Mesendoderm (in vitro differentiated cells): ENCODE measurements around the gene ZNF423.
A peak's percentile ranks its signal among the peaks of the same experiment; 100 is the strongest.

Source experiments
- DNase-seq: peaks from one replicate; pipeline ENCODE4 v3.0.0; 2013
- H2AK5ac ChIP-seq: 2 replicates; pipeline ENCODE4 v1.6.1; 2013; ENCODE audit warnings: low read length, inconsistent platforms
- H2BK120ac ChIP-seq: 2 replicates; pipeline ENCODE4 v1.6.1; 2013; ENCODE audit warnings: low read depth, mild to moderate bottlenecking, low read length, moderate library complexity, mixed read lengths
- H2BK15ac ChIP-seq: replicated peaks from 2 replicates; pipeline ENCODE4 v1.6.1; 2013; ENCODE audit warnings: low read depth, mild to moderate bottlenecking, moderate library complexity
- H2BK5ac ChIP-seq: 2 replicates; pipeline ENCODE4 v1.6.1; 2013; ENCODE audit warnings: low read length, inconsistent platforms
- H3K18ac ChIP-seq: 2 replicates; pipeline ENCODE4 v1.6.1; 2013; ENCODE audit warnings: mild to moderate bottlenecking, low read length, mixed read lengths
- H3K23ac ChIP-seq: one replicate; pipeline ENCODE4 v1.6.1; 2013; ENCODE audit warnings: low read length
- H3K27ac ChIP-seq: 2 replicates; pipeline ENCODE4 v1.5.1; 2013; ENCODE audit warnings: low read depth, mild to moderate bottlenecking, inconsistent platforms, low read length, moderate library complexity
- H3K27me3 ChIP-seq: 2 replicates; pipeline ENCODE4 v1.6.1; 2013; ENCODE audit warnings: low read length, control low read depth, mild to moderate bottlenecking, inconsistent platforms; ENCODE audit not compliant: insufficient read depth, poor library complexity
- H3K36me3 ChIP-seq: 2 replicates; pipeline ENCODE4 v1.6.1; 2013; ENCODE audit warnings: low read length, inconsistent platforms; ENCODE audit not compliant: control insufficient read depth, insufficient read depth
- H3K4ac ChIP-seq: one replicate; pipeline ENCODE4 v1.6.1; 2013; ENCODE audit warnings: low read depth, mild to moderate bottlenecking, low read length, moderate library complexity
- H3K4me1 ChIP-seq: 2 replicates; pipeline ENCODE4 v1.6.1; 2013; ENCODE audit warnings: low read depth, low read length, inconsistent platforms; ENCODE audit not compliant: control insufficient read depth
- H3K4me2 ChIP-seq: 2 replicates; pipeline ENCODE4 v1.6.1; 2013; ENCODE audit warnings: low read length
- H3K4me3 ChIP-seq: 2 replicates; pipeline ENCODE4 v1.5.1; 2013; ENCODE audit warnings: mild to moderate bottlenecking, low read length
- H3K56ac ChIP-seq: one replicate; pipeline ENCODE4 v1.6.1; 2013; ENCODE audit warnings: low read length
- H3K79me1 ChIP-seq: 2 replicates; pipeline ENCODE4 v1.6.1; 2013; ENCODE audit warnings: low read length, inconsistent platforms
- H3K79me2 ChIP-seq: 2 replicates; pipeline ENCODE4 v1.6.1; 2013; ENCODE audit warnings: mild to moderate bottlenecking, low read length; ENCODE audit not compliant: control insufficient read depth, insufficient read depth
- H3K9ac ChIP-seq: 2 replicates; pipeline ENCODE4 v1.6.1; 2013; ENCODE audit warnings: low read length, inconsistent platforms
- H4K5ac ChIP-seq: one replicate; pipeline ENCODE4 v1.6.1; 2013; ENCODE audit warnings: low read length
- H4K8ac ChIP-seq: one replicate; pipeline ENCODE4 v1.6.1; 2013; ENCODE audit warnings: low read depth, mild to moderate bottlenecking, control low read depth, low read length, moderate library complexity
- WGBS: extraction: QIAGEN DNeasy Blood & Tissue Kit; methylation state at CpG from one replicate; pipeline ENCODE4 v1.1.7; 2013; ENCODE audit warnings: low lambda C conversion rate, missing lambda C conversion rate; ENCODE audit not compliant: insufficient coverage; ENCODE audit errors: extremely low coverage; 5-methylcytosine and 5-hydroxymethylcytosine counted together

ZNF423 gene

GRCh38 chr16:49493836-49494235 is 362.1 kb downstream of the ZNF423 start:
- H3K23ac ChIP-seq: no peak overlapping the region
- no peak overlapping the region for H4K8ac ChIP-seq
- no peak overlapping the region for H3K18ac ChIP-seq
- H3K4me1 ChIP-seq: no peaks in the 10 kb centered on the region
- no peaks in the 10 kb centered on the region for H3K27me3 ChIP-seq
- H3K4me3 ChIP-seq: no peak overlapping the region
- no peak overlapping the region for H2AK5ac ChIP-seq
- no peak overlapping the region for H3K4me2 ChIP-seq
- no peak overlapping the region for H3K4ac ChIP-seq
- H2BK120ac ChIP-seq: no peak overlapping the region
- no peak overlapping the region for H2BK15ac ChIP-seq
- no peak overlapping the region for H2BK5ac ChIP-seq
- H3K79me2 ChIP-seq: no peaks in the 10 kb centered on the region
- no CpG with 5 or more reads among the region's 2 CpGs for WGBS
- H3K36me3 ChIP-seq: no peaks in the 10 kb centered on the region
- H3K56ac ChIP-seq: no peak overlapping the region
- H3K9ac ChIP-seq: no peak overlapping the region
- no peaks in the 10 kb centered on the region for H3K79me1 ChIP-seq
- H4K5ac ChIP-seq: no peak overlapping the region
- DNase-seq: no peak
- no peak overlapping the region for H3K27ac ChIP-seq

GRCh38 chr16:49492896-49493626 is 362.9 kb downstream of the ZNF423 start:
- Histone ChIP-seq H3K23ac (no peak overlapping the region), H3K4me1 (no peaks in the 10 kb centered on the region), H2BK5ac (no peak overlapping the region), H3K4me2 (no peak overlapping the region), H2BK120ac (no peak overlapping the region), H3K79me2 (no peaks in the 10 kb centered on the region), H3K18ac (no peak overlapping the region), H3K27ac (no peak overlapping the region), H2BK15ac (no peak overlapping the region), H3K9ac (no peak overlapping the region), H4K8ac (no peak overlapping the region), H3K56ac (no peak overlapping the region), H3K27me3 (no peaks in the 10 kb centered on the region), H3K79me1 (no peaks in the 10 kb centered on the region), H2AK5ac (no peak overlapping the region), H4K5ac (no peak overlapping the region), H3K36me3 (no peaks in the 10 kb centered on the region), H3K4ac (no peak overlapping the region), H3K4me3 (no peak overlapping the region)
- peak; percentile 12 for DNase-seq
- no CpG with 5 or more reads among the region's 16 CpGs for WGBS

- no peaks in the 10 kb centered on the region for H3K27me3 ChIP-seq
- H3K9ac ChIP-seq: peak overlapping the region; percentile 50
- no peak overlapping the region for H3K23ac ChIP-seq
- H3K4ac ChIP-seq: no peak overlapping the region
- no peak overlapping the region for H2BK15ac ChIP-seq
- WGBS: no CpG with 5 or more reads among the region's 62 CpGs
- no peak overlapping the region for H3K27ac ChIP-seq
- no peak overlapping the region for H2BK5ac ChIP-seq
- H2BK120ac ChIP-seq: no peak overlapping the region
- no peaks in the 10 kb centered on the region for H3K36me3 ChIP-seq
- H3K4me3 ChIP-seq: no peak overlapping the region
- no peaks in the 10 kb centered on the region for H3K79me2 ChIP-seq
- peak; percentile 93 for DNase-seq
- peak overlapping the region; percentile 78 for H3K56ac ChIP-seq
- H3K18ac ChIP-seq: no peak overlapping the region
- no peaks in the 10 kb centered on the region for H3K4me1 ChIP-seq
- H3K79me1 ChIP-seq: no peaks in the 10 kb centered on the region
- H2AK5ac ChIP-seq: no peak overlapping the region
- H4K8ac ChIP-seq: no peak overlapping the region
- no peak overlapping the region for H4K5ac ChIP-seq
- peak overlapping the region; percentile 26 for H3K4me2 ChIP-seq
These were observed 363.8 kb downstream of the ZNF423 start for GRCh38 chr16:49491771-49492761.

GRCh38 chr16:49491106-49491670 is 364.7 kb downstream of the ZNF423 start:
- Histone ChIP-seq H2BK15ac (no peak overlapping the region), H2BK120ac (no peak overlapping the region), H4K5ac (no peak overlapping the region), H3K4ac (no peak overlapping the region), H3K56ac (peak overlapping the region; percentile 37), H3K79me1 (no peaks in the 10 kb centered on the region), H3K18ac (no peak overlapping the region), H3K4me3 (no peak overlapping the region), H3K4me2 (no peak overlapping the region), H3K23ac (no peak overlapping the region), H4K8ac (no peak overlapping the region), H2AK5ac (no peak overlapping the region), H3K79me2 (no peaks in the 10 kb centered on the region), H3K27ac (no peak overlapping the region), H3K27me3 (no peaks in the 10 kb centered on the region), H3K36me3 (no peaks in the 10 kb centered on the region), H3K9ac (peak overlapping the region; percentile 30), H3K4me1 (no peaks in the 10 kb centered on the region), H2BK5ac (no peak overlapping the region)
- peak; percentile 23 for DNase-seq
- no CpG with 5 or more reads among the region's 20 CpGs for WGBS

GRCh38 chr16:49490321-49490705 is 365.6 kb downstream of the ZNF423 start:
- H3K4me2 ChIP-seq: no peak overlapping the region
- no peaks in the 10 kb centered on the region for H3K79me2 ChIP-seq
- no peaks in the 10 kb centered on the region for H3K36me3 ChIP-seq
- H3K9ac ChIP-seq: no peak overlapping the region
- DNase-seq: no peak
- no peak overlapping the region for H3K23ac ChIP-seq
- WGBS: no CpG with 5 or more reads among the region's 8 CpGs
- no peak overlapping the region for H3K27ac ChIP-seq
- no peak overlapping the region for H2BK15ac ChIP-seq
- H3K79me1 ChIP-seq: no peaks in the 10 kb centered on the region
- H3K4me1 ChIP-seq: no peaks in the 10 kb centered on the region
- no peak overlapping the region for H3K4ac ChIP-seq
- H2AK5ac ChIP-seq: no peak overlapping the region
- no peak overlapping the region for H4K5ac ChIP-seq
- H2BK5ac ChIP-seq: no peak overlapping the region
- H2BK120ac ChIP-seq: no peak overlapping the region
- H3K4me3 ChIP-seq: no peak overlapping the region
- no peak overlapping the region for H3K56ac ChIP-seq
- no peak overlapping the region for H4K8ac ChIP-seq
- no peak overlapping the region for H3K18ac ChIP-seq
- H3K27me3 ChIP-seq: no peaks in the 10 kb centered on the region
